GM18520 (cell line): ENCODE results near the gene NPR3.
"Not testable (repeated sequence)": the region's sequence is repeated elsewhere in the genome, so short reads cannot be mapped to it uniquely, and the experiment has no call there.

Experiments used
- ATAC-seq: cut with Tn5 transposase; IDR thresholded peaks from one replicate; pipeline ENCODE4 v1.9.1; 2021; ENCODE audit not compliant: unreplicated experiment

Gene NPR3

DNA sequence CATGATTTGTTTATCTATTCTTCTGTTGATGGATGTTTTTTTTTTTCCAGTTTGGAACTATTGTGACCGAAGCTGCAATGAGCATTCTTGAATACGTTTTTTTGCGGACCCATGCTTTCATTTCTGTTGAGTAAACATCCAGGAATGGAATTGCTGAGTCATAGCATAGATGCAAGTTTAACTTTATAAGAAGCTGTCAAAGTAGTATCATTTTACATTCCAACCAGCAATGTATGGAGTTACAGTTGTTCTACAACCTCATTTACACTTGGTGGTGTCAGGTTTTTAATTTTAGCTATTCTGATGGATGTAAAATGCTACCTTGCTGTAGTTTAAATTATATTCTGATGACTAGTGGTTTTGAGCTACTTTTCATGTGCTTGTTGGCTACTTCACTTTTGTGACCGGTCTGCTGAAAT is 49.0 kb downstream of the NPR3 start:
- no peak for ATAC-seq

DNA sequence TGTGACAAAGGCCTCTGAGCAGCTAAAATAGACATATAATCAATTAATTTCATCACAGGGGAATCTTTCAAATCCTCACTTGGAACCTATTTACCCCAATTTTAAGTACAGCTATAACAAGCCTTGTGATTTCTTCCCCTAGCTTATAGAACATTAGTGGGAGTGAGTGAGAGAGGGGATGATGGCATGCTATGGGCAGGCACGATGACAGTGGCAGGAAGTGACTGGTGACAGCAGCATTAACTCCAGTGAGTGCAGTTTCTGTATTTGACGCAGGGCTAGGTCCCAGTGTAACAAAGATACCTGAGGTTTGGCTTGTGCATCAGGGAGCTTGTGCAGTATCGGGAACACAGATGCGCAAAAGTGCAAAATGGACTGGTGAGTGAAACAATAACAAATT is 54.1 kb downstream of the NPR3 start:
- no peak for ATAC-seq

DNA sequence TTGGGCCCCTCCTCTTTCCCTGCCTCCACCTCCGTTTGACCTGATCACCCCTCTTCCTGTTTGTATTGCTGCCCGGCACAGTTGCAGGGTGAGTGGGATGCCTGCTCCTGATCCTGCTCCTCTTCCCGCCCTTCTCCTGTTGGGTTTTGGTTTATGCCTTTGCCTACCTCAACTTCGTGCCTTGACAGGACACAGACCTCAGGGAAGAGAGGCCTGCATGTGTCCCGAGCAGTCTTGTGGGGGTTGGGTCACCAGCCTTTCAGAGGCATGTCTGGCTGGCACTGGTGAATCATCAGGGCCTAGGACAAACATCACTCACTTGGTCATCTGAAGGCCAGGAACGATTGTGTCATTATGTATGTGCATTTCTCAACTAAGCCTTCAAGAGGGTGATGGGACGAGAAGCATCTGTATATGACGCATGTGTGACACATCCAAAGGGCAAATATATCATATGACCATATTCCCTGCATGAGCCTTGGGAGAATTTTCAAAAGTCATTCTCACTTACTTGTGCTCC is 56.9 kb downstream of the NPR3 start:
- no peak for ATAC-seq

DNA sequence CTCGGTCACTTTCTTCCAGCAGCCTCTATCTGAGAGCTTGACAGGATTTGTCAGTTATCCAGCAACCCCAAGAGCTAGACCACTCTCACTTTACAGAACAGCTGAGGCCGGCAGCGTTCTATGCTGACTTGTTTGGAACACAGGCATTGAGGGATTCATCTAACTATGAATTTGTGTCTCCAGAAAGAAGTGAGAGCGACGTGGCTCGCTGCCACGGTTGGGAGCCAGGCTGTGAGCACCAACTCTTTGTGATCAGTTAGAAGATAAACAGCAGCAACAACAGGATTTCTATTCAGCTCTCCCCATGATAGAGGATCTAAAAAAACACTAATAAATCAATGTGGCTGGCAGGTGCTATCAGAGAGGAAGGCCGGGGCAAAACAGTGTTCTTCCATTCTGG is 58.6 kb downstream of the NPR3 start:
- no peak for ATAC-seq

DNA sequence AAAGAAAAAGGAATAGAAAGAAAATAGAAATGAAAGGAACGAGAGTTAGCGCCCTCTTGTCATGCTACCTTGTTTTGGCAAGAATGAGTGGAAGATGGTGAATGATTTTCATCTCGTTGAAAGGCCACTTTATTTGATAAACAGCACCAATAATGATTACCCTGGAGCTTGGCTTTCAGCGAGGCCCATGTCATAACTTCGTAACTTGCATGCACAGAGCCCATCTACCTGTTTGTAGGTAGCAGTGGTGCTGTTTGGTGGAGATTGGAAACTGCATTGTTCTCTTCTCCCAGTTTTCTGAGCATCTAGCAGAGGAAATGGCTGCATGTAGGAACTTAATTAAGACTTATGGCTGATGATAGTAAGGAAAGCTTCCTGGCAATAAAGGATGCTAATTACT is 59.3 kb downstream of the NPR3 start:
- no peak for ATAC-seq

DNA sequence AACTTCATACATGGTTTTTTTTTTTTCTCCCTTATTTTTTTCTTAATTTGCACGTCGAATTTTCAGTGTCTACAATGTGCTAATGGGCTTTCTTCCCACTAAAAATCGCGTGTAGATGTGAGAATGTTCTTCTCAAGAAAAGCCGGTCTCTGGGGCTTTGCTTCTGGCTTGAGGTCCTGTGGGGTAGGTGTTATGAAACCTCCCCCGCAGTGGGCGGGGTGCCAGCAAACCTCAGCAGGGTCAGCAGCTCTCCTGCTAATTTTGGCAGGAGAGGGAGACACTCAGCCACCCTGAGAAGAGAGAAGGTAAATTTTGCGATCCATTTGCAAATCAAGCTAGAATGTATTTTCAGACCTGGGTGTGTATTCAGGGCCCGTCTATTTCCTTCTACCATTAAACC is 59.9 kb downstream of the NPR3 start:
- ATAC-seq, result no peak

DNA sequence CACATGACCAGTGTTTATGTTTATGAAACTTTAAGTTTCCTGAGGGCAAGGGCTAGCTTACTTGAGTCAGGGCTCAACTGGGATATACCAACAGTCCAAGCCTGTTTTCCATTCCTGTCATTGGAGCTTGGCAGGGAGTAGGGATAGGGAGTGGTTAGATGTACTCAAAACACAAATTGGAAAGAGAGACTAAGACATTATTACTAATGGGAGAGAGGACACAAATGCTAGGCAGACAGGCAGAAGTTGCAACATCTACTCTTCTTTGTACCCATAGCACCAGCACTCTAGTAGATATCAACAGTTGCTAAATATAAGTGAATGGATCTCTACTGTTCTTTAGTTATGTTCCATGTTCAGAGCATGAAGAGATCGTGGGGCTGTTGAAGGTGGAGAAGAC is 62.8 kb downstream of the NPR3 start:
- no peak for ATAC-seq

DNA sequence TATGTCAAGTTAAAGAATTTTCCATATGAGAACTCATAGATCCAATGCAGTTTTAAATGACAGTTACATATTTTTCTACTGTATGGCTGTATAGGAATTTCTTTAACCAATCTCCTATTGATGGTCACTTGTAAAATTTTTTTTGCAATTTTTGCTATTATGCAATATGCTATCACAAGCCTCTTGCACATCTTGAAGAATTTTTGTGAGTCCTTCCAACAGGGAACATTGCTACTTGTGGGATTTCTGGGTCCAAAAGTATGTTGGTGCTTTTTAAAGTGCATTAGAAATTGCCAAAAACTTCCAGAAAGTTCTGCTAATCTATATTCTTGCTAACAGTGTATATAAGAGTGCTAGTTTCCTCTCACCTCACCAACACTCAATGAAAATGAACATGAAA is 65.1 kb downstream of the NPR3 start:
- no peak for ATAC-seq

DNA sequence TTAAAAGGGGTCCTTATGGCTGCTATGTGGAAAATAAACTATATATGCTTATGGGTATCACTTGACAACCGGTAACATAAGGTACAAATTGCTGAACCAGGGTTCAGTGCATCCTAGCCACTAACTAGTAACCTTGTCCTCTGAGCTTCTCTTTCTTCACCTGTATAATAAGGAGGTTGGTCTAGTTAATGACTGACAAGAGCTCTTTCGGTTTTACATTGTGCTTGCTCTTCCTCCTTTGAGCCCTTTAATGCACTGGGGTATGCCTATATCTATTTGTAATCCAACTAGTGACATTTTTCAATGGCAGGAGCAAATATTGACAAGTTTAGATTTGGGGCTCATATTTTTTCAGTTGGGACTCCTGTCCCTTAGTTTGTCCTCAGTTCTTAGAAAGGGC is 66.1 kb downstream of the NPR3 start:
- ATAC-seq, result peak; percentile 42

DNA sequence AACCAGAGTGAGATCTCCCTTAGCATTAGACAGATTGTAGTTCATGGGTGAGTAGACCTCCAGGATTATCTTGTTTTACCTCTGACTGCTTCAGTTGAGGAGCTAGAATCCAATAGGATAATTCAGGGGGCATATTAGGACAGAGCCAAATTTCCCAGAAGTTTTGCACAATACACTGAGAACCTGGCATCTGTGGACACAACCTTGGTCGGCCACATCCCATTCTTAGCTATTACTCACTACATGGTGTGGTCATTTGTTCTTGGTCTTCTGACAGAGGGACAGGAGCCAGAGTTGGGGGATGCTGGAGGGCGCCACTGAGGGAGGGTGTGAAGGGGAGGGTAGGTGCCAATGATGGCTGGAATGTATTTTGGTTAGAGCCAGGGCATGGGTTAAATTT is 66.6 kb downstream of the NPR3 start:
- ATAC-seq, result no peak

DNA sequence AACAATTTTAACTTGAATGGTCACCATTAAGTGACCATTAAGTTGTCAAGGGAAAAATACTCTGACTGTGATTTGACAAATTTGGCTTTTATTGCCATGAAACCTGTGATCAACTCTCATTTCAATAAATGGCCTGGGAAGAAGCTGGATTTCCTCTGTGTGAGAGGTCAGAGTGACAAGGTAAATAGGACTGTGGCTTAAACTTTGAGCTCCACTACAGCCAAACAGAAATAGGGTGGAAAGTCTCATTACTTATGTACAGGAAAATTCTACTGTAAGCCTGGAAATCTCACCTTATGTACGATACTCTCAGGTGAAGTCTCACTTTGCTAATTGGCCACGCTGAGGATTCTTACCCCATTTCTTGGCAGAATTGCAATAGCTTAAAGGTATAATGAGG is 67.3 kb downstream of the NPR3 start:
- ATAC-seq, result no peak

DNA sequence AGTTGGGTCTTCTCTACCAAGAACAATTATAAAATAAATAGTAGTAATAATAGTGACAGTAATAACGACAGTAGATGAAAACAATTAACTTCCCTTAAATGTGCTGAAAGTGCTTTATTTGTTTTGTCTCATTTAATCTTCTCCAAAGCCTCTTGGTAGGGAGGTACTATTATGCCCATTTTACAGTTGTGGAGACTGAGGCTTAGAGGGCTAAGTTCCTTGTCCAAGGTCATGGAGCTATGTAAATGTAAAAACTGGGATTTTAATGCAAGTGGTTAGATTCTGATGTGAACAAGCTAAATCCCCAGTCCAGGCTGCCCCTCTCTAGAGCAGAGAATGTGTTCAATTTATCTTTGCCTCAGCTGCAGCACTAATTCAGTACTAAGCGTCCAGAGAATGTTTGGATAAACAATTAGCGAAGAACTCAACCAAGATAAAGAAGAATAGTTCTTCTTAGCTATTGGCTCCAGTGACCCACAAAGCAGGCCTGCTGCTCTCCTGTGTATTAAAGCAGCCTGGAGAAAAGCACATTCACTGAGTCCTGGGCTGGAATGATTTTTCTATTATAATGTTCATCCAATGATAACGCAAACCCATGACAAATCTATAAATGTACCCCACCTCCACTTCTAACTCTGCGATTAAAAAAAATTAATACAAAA is 68.8 kb downstream of the NPR3 start:
- ATAC-seq, result no peak

DNA sequence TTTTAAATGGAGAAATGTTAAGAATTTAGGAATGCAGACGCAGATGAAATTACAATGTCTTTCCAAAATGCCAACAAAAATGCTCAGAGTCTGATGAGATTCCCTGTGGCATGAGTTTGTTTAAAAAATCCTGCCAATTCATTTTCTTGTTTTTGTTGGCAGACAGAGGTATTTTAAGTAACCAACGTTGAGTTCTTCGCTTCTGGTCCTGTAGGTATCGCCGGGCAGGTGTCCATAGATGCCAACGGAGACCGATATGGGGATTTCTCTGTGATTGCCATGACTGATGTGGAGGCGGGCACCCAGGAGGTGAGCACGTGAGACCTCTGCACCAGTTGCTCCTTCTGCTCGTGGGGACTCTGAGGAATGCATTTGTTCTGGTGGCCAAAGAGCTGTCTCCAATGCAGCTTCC is 69.4 kb downstream of the NPR3 start:
- no peak for ATAC-seq

DNA sequence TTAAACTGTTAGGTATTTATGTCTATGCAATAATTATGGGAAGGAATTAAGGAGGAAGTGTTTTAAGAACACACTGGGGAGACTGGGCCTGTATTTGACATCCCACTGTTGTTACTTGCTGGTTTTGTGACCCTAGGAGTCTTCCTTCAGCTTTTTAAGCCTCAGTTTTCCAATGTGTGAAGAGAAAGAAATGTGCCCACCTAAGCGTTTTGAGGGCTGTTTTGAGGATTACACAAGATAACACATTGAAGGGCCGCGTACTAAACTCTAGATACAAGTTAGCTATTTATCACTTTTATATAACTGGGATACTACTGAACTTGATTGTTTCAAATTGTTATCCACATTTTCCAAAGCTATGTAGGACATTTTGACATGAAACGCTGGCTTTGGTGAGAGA is 72.5 kb downstream of the NPR3 start:
- no peak for ATAC-seq

DNA sequence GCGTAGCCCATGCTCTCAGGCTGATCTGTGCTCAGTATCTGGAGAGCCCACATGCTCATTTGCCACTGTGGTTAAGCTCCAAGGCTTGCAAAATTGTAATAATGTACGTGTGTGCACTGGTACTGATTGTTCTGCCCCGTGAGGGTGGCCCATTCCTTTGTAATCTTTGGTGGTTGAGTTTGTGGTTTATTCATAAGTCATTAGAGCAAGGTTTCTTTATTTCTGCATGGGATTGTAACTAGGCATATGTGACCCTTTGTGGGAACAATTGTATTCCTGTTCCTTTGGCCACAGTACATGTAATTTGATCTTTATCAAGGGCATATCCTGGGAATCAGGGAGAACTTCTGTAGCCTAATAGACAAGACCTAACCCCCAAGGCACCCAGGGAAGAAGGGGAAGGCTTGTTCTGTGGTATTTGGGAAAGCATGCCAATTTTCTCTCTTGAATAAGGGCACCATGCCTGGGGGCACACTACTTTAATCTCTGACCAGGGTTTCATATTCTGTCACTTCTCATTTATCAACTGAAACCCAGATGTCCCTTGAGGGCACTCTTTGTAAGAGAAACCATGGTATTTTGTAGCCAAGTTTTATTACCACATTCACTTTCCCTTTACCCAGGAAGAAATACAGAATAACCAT is 74.6 kb downstream of the NPR3 start:
- ATAC-seq, result peak; percentile 48

DNA sequence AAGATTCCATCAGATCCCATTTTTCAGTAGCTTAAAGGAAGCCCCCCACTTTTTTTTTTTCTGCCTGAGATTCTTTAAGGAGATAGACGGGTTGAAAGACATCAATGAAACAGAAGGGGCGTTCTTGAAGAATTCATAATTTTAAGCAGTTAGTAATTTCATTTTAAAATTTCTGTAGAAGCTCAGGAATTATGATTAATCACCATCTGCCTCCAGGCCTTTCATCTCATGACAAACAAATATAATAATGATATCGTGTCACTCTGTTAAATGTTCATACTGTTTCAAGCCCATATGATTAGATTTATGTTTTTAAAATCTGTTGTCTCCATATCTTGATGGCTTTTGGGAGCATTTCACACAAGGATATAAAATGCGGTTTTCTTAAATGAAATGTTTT is 75.2 kb downstream of the NPR3 start:
- no peak for ATAC-seq

DNA sequence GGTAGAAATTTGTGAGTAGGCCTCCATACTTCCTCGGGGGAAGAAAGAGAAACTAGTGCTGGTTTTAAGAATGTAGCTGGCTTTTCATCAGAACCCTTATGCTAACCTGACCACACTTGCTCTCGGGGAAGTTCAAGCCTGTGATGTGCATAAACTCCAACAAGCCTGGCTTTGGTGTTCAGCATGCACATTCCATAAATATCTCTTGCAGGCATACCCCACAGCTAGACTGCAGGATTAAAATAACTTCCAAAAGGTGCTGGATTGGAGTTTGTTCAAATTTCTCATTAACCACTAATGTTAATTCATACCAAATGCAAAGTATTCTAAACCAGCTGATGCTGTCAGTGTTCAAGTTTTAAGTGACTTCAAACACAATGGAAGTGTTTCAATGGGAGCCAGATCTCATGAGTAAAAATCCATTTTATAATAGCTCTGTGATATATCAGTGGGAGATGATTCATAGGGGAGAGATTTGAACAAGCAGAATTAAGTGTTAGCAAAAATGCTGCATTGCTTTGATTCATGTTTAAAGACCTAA is 79.4 kb downstream of the NPR3 start:
- ATAC-seq, result no peak

DNA sequence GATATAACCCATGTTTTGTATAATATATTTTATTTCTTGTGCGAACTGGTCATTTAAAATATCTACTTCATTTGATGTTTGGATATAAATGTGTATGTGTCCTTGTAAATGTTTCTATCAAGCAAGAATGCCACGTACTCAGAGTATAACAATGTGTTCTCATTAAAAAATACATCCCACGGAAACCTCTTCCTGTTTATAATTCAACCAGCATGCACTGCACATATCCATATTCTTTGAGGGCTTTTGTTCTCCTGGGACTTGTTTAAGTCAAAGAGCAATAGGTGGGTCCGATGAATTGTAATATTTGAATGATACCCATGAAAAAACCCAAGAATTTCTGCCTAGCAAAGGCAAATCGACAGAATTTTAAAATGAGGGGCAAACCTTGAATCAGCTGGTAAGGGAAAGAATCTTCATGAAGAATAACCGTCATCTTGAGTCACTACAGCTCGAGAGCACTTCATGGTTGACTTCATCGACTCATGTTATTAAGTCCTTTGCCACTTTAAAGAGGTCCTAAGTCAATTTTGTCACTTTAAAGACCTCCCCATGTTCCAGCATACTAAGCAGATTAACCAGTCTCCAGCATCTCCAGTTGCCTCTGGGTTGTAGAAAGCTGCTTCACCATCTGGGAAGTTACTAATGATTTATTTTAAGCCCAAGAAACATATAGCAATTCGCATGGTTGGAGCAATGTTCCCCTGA is 80.6 kb downstream of the NPR3 start:
- no peak for ATAC-seq

DNA sequence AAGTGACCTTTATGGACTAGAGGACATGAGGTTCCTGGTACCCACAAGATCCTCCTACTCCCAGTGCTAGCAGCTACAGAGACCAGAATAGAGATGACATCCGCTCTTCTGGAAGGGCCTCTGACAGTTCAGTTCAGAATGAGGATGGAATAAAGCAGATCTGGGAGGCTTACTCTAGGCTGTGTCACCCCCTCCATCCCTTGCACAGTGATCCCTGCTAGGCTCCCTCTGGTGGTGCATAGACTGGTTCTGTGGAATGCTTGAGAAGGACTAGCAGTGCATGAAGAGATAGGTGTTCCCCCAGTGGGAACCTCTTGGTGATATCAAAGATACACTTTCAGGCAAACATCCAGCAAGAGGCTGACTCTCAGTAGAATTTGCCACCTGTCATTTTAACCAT is 83.0 kb downstream of the NPR3 start:
- no peak for ATAC-seq

DNA sequence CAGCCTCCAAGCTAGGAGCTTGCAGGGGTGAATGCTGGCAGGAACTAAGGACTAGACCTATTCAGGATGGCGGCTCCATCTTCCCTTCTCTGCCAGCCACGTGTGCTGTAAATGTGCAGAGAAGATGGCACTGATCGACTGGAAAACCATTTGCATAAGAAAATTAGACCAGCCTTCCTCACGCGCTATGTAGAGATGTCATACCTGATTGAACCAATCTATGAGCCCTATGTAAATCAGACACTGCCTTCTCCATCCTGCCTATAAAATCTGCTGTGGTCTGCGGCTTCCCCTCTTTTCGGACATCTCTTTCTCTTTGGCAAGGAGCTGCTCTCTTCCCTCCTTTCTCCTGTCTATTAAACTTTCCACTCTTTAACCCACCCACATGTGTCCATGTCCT is 91.6 kb downstream of the NPR3 start:
- ATAC-seq, result no peak

DNA sequence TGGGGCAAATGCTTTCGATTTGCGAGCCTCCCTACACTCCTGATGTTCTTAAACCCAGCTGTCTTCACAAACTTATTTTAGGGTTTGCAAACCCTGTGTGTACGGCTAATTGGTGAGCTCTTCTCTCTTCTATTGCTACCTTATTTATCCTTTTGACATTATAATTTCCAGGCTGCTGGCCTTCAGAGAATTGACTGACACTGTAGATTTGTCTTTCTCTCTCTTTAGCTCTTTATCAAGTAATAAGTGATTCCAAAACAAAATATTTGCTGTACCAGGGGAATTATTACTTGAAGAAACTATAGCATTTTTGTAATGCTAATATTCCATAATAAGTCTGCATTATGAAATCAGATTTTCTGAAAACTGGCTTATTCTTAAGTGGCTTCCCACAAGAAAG is 92.5 kb downstream of the NPR3 start:
- ATAC-seq, result no peak

DNA sequence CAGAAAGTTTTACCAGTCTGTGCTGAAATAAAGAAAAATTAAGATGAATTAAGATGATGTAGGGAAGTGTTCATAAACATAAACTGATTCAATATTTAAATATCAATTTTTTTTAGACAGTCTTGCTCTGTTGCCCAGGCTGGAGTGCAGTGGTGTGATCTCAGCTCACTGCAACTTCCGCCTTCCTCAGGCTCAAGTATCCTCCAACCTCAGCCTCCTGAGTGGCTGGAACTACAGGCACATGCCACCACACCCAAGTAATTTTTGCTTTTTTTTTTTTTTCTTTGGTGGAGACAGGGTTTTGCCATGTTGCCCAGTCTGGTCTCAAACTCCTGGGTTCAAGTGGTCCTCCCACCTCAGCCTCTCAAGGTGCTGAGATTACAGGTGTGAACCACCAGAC is 94.3 kb downstream of the NPR3 start:
- ATAC-seq, result not testable (repeated sequence)
